Measurements from ENCODE around the gene FSIP2.

DNA sequence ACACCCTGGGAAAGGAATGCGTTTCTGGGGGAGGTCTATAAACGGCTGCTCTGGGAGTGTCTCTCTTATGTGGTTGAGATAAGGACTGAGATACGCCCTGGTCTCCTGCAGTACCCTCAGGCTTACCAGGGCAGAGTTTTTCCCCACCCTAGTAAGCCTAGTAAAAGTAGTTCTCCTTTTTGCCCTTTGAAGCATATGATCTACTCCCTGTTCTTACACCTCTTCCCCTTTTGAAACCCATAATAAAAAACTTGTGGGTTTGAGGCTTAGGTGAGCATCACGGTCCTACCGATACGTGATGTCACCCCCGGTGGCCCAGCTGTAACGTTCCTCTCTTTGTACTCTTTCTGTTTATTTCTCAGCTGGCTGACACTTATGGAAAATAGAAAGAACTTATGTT lies 97.4 kb downstream of the FSIP2 start:
- TF ChIP-seq POLR2A (IDR thresholded peaks at IDR 0.05), result no peak
- TF ChIP-seq, protein P1, sequence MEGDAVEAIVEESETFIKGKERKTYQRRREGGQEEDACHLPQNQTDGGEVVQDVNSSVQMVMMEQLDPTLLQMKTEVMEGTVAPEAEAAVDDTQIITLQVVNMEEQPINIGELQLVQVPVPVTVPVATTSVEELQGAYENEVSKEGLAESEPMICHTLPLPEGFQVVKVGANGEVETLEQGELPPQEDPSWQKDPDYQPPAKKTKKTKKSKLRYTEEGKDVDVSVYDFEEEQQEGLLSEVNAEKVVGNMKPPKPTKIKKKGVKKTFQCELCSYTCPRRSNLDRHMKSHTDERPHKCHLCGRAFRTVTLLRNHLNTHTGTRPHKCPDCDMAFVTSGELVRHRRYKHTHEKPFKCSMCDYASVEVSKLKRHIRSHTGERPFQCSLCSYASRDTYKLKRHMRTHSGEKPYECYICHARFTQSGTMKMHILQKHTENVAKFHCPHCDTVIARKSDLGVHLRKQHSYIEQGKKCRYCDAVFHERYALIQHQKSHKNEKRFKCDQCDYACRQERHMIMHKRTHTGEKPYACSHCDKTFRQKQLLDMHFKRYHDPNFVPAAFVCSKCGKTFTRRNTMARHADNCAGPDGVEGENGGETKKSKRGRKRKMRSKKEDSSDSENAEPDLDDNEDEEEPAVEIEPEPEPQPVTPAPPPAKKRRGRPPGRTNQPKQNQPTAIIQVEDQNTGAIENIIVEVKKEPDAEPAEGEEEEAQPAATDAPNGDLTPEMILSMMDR (IDR thresholded peaks at IDR 0.05), result no peak
